ENCODE results near the gene KRTAP9-2. TPM values are rescaled to one million over a fixed set of nuclear protein-coding genes. Genes with fewer than 3 reads are reported as not detected.
"Not testable (repeated sequence)": the region's sequence is repeated elsewhere in the genome, so short reads cannot be mapped to it uniquely, and the experiment has no call there.

Gene KRTAP9-2
- total and polyA plus RNA-seq, 2 experiments from 2014 or later: not detected

DNA sequence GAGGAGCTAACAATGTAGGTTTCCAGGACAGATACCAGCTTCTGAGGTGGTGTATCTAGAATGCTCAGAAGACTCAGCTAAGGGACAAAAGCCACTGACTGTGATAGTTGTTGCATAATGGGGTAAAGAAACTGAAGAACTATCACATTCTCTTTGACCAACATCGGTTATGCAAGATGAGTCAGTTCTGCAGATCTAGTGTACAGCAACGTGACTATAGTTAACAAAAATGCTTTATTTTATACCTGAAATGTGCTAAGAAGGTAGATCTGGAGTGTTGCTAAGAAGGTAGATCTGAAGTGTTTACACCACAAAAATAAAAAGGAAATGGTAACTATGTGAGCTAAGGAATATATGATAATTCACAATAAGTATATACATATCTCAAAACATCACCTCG, 41.3 kb downstream of the KRTAP9-2 start:
- Histone ChIP-seq H3K79me2 (no peaks in the 10 kb centered on the region), H2AFZ (no peak overlapping the region), H3K9me3 (ENCODE audit: low read depth) (no peaks in the 10 kb centered on the region), H3K9me2 (replicated peaks; ENCODE audit: insufficient read depth) (no peaks in the 10 kb centered on the region), H3K4me3 (no peak overlapping the region), H3K36me3 (replicated peaks; ENCODE audit: insufficient read depth, low read depth) (no peaks in the 10 kb centered on the region), H3K4me2 (no peak overlapping the region), H3K27ac (no peak overlapping the region), H3K4me1 (ENCODE audit: insufficient read depth) (no peaks in the 10 kb centered on the region), H3K27me3 (peaks cover 8% of the 10 kb centered on the region), H4K20me1 (ENCODE audit: insufficient read depth, poor library complexity, severe bottlenecking) (no peaks in the 10 kb centered on the region)
- WGBS (ENCODE audit: low lambda C conversion rate, missing lambda C conversion rate): no CpG with 5 or more reads among the region's 3 CpGs
- DNase-seq (ENCODE audit: low spot score): no peak
- no peak for TF ChIP-seq EZH2 (IDR thresholded peaks at IDR 0.05; ENCODE audit: borderline replicate concordance)

DNA sequence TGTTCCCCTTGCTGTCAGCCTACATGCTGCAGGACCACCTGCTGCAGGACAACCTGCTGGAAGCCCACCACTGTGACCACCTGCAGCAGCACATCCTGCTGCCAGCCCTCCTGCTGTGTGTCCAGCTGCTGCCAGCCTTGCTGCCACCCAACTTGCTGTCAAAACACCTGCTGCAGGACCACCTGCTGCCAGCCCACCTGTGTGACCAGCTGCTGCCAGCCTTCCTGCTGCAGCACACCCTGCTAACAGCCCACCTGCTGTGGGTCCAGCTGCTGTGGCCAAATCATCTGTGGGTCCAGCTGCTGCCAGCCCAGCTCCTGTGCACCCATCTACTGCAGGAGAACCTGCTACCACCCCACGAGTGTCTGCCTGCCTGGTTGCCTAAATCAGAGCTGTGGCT, 44.9 kb downstream of the KRTAP9-2 start:
- H3K4me2 ChIP-seq; H3K36me3 ChIP-seq (replicated peaks; ENCODE audit: insufficient read depth, low read depth); DNase-seq (ENCODE audit: low spot score); H2AFZ ChIP-seq; H3K9me3 ChIP-seq (ENCODE audit: low read depth); H3K4me3 ChIP-seq; H3K9me2 ChIP-seq (replicated peaks; ENCODE audit: insufficient read depth); H3K27ac ChIP-seq; H3K27me3 ChIP-seq; H3K4me1 ChIP-seq (ENCODE audit: insufficient read depth); H3K79me2 ChIP-seq; H4K20me1 ChIP-seq (ENCODE audit: insufficient read depth, poor library complexity, severe bottlenecking): not testable (repeated sequence)
- no CpG with 5 or more reads among the region's 1 CpG for WGBS (ENCODE audit: low lambda C conversion rate, missing lambda C conversion rate)

DNA sequence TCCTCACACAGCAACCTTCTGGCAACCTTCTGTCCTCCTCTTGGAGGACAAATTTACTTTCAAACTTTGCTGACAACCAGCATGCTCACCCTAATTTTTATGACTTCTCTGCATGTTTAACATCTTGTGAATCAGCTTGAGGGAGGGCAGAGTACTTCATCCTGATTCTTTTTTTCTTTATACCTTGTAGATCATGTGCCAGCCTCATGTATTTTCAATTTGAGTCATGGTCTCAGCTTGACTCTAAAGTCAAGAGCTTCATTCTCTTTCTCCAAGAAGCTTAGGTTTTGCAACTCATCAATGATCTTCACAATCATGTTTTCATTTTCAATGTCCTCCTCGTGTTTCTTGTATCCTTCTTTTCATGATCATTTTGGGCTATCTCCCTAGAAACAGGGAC, 45.4 kb downstream of the KRTAP9-2 start:
- Histone ChIP-seq H3K79me2 (no peaks in the 10 kb centered on the region), H3K27ac (no peak overlapping the region), H3K4me3 (no peak overlapping the region), H4K20me1 (ENCODE audit: insufficient read depth, poor library complexity, severe bottlenecking) (no peaks in the 10 kb centered on the region), H3K36me3 (replicated peaks; ENCODE audit: insufficient read depth, low read depth) (no peaks in the 10 kb centered on the region), H3K9me2 (replicated peaks; ENCODE audit: insufficient read depth) (no peaks in the 10 kb centered on the region), H2AFZ (no peak overlapping the region), H3K9me3 (ENCODE audit: low read depth) (no peaks in the 10 kb centered on the region), H3K4me1 (ENCODE audit: insufficient read depth) (no peaks in the 10 kb centered on the region), H3K27me3 (peaks cover 5% of the 10 kb centered on the region), H3K4me2 (no peak overlapping the region)
- TF ChIP-seq EZH2 (IDR thresholded peaks at IDR 0.05; ENCODE audit: borderline replicate concordance): no peak
- TF ChIP-seq EZH2phosphoT487 (IDR thresholded peaks at IDR 0.05; ENCODE audit: low read depth, severe bottlenecking, unreplicated experiment): no peak
- no peak for DNase-seq (ENCODE audit: low spot score)
- no CpG with 5 or more reads among the region's 1 CpG for WGBS (ENCODE audit: low lambda C conversion rate, missing lambda C conversion rate)

DNA sequence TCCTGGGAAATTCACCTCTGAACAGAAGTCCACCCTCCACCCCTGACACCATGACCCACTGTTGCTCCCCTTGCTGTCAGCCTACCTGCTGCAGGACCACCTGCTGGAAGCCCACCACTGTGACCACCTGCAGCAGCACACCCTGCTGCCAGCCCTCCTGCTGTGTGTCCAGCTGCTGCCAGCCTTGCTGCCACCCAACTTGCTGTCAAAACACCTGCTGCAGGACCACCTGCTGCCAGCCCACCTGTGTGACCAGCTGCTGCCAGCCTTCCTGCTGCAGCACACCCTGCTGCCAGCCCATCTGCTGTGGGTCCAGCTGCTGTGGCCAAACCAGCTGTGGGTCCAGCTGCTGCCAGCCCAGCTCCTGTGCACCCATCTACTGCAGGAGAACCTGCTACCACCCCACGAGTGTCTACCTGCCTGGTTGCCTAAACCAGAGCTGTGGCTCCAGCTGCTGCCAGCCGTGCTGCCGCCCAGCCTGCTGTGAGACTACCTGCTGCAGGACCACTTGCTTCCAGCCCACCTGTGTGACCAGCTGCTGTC, 49.3 kb downstream of the KRTAP9-2 start, which contains the start of gene KRTAP9-7:
TSS of gene KRTAP9-7 (plus strand) at position 51 of the 543 bp plus-strand sequence. CDS start at position 51, 0 bp downstream.
- DNase-seq (ENCODE audit: low spot score): peak; percentile 1
- not testable (repeated sequence) for H4K20me1 ChIP-seq (ENCODE audit: insufficient read depth, poor library complexity, severe bottlenecking); H3K4me2 ChIP-seq; H3K27ac ChIP-seq; H3K4me3 ChIP-seq; H3K79me2 ChIP-seq; H3K9me2 ChIP-seq (replicated peaks; ENCODE audit: insufficient read depth); H3K4me1 ChIP-seq (ENCODE audit: insufficient read depth); H3K9me3 ChIP-seq (ENCODE audit: low read depth); H3K36me3 ChIP-seq (replicated peaks; ENCODE audit: insufficient read depth, low read depth); H3K27me3 ChIP-seq; H2AFZ ChIP-seq
- 87% methylated on average over 3 of the region's 3 CpGs for WGBS (ENCODE audit: low lambda C conversion rate, missing lambda C conversion rate)

Small RNA genes within 50 kb of the gene (small RNA-seq; reads per million reads assigned to genes)
- not detected for gene KRTAP4-17P

Other genes with a start within 250 kb of the KRTAP9-2 start
Only the 30 nearest of the 41 such genes appear.
- not detected in 2 replicates for gene KRTAP2-1, start 179.3 kb upstream of the KRTAP9-2 start, total RNA-seq
- gene KRTAP2-1, start 179.3 kb upstream of the KRTAP9-2 start, polyA plus RNA-seq: not detected in 2 replicates
- gene KRTAP2-2, start 171.4 kb upstream of the KRTAP9-2 start, total RNA-seq: not detected in 2 replicates
- not detected in 2 replicates for gene KRTAP2-2, start 171.4 kb upstream of the KRTAP9-2 start, polyA plus RNA-seq
- not detected in 2 replicates for gene KRTAP2-3, start 166.5 kb upstream of the KRTAP9-2 start, total RNA-seq
- not detected in 2 replicates for gene KRTAP2-3, start 166.5 kb upstream of the KRTAP9-2 start, polyA plus RNA-seq
- not detected in 2 replicates for gene KRTAP2-4, start 160.8 kb upstream of the KRTAP9-2 start, total RNA-seq
- not detected in 2 replicates for gene KRTAP2-4, start 160.8 kb upstream of the KRTAP9-2 start, polyA plus RNA-seq
- not detected in 2 replicates for gene KRTAP4-7, start 142.5 kb upstream of the KRTAP9-2 start, total RNA-seq
- gene KRTAP4-7, start 142.5 kb upstream of the KRTAP9-2 start, polyA plus RNA-seq: not detected in 2 replicates
- not detected in 2 replicates for gene KRTAP4-8, start 128.5 kb upstream of the KRTAP9-2 start, total RNA-seq
- gene KRTAP4-8, start 128.5 kb upstream of the KRTAP9-2 start, polyA plus RNA-seq: not detected in 2 replicates
- not detected in 2 replicates for gene KRTAP4-16, start 124.4 kb upstream of the KRTAP9-2 start, total RNA-seq
- not detected in 2 replicates for gene KRTAP4-16, start 124.4 kb upstream of the KRTAP9-2 start, polyA plus RNA-seq
- gene KRTAP4-9, start 121.3 kb upstream of the KRTAP9-2 start, total RNA-seq: not detected in 2 replicates
- gene KRTAP4-9, start 121.3 kb upstream of the KRTAP9-2 start, polyA plus RNA-seq: not detected in 2 replicates
- gene KRTAP4-11, start 108.3 kb upstream of the KRTAP9-2 start, total RNA-seq: not detected in 2 replicates
- gene KRTAP4-11, start 108.3 kb upstream of the KRTAP9-2 start, polyA plus RNA-seq: not detected in 2 replicates
- gene KRTAP4-12, start 102.5 kb upstream of the KRTAP9-2 start, total RNA-seq: not detected in 2 replicates
- gene KRTAP4-12, start 102.5 kb upstream of the KRTAP9-2 start, polyA plus RNA-seq: not detected in 2 replicates
- gene KRTAP4-6, start 86.1 kb upstream of the KRTAP9-2 start, total RNA-seq: not detected in 2 replicates
- gene KRTAP4-6, start 86.1 kb upstream of the KRTAP9-2 start, polyA plus RNA-seq: not detected in 2 replicates
- gene KRTAP4-5, start 76.8 kb upstream of the KRTAP9-2 start, total RNA-seq: not detected in 2 replicates
- gene KRTAP4-5, start 76.8 kb upstream of the KRTAP9-2 start, polyA plus RNA-seq: not detected in 2 replicates
- gene KRTAP4-4, start 65.9 kb upstream of the KRTAP9-2 start, total RNA-seq: not detected in 2 replicates
- not detected in 2 replicates for gene KRTAP4-4, start 65.9 kb upstream of the KRTAP9-2 start, polyA plus RNA-seq
- gene KRTAP4-3, start 58.4 kb upstream of the KRTAP9-2 start, total RNA-seq: not detected in 2 replicates
- not detected in 2 replicates for gene KRTAP4-3, start 58.4 kb upstream of the KRTAP9-2 start, polyA plus RNA-seq
- gene KRTAP4-2, start 48.4 kb upstream of the KRTAP9-2 start, total RNA-seq: not detected in 2 replicates
- not detected in 2 replicates for gene KRTAP4-2, start 48.4 kb upstream of the KRTAP9-2 start, polyA plus RNA-seq
- not detected in 2 replicates for gene KRTAP4-1, start 41.7 kb upstream of the KRTAP9-2 start, total RNA-seq
- not detected in 2 replicates for gene KRTAP4-1, start 41.7 kb upstream of the KRTAP9-2 start, polyA plus RNA-seq
- gene KRTAP9-1, start 36.8 kb upstream of the KRTAP9-2 start, total RNA-seq: not detected in 2 replicates
- not detected in 2 replicates for gene KRTAP9-1, start 36.8 kb upstream of the KRTAP9-2 start, polyA plus RNA-seq
- not detected in 2 replicates for gene KRTAP9-3, start 5.8 kb downstream of the KRTAP9-2 start, total RNA-seq
- gene KRTAP9-3, start 5.8 kb downstream of the KRTAP9-2 start, polyA plus RNA-seq: not detected in 2 replicates
- gene KRTAP9-8, start 11.4 kb downstream of the KRTAP9-2 start, total RNA-seq: not detected in 2 replicates
- gene KRTAP9-8, start 11.4 kb downstream of the KRTAP9-2 start, polyA plus RNA-seq: not detected in 2 replicates
- gene KRTAP9-4, start 23.0 kb downstream of the KRTAP9-2 start, total RNA-seq: not detected in 2 replicates
- not detected in 2 replicates for gene KRTAP9-4, start 23.0 kb downstream of the KRTAP9-2 start, polyA plus RNA-seq
- gene KRTAP9-9, start 28.7 kb downstream of the KRTAP9-2 start, total RNA-seq: not detected in 2 replicates
- not detected in 2 replicates for gene KRTAP9-9, start 28.7 kb downstream of the KRTAP9-2 start, polyA plus RNA-seq
- gene KRTAP9-6, start 38.7 kb downstream of the KRTAP9-2 start, total RNA-seq: not detected in 2 replicates
- gene KRTAP9-6, start 38.7 kb downstream of the KRTAP9-2 start, polyA plus RNA-seq: not detected in 2 replicates
- gene KRTAP9-7, start 49.0 kb downstream of the KRTAP9-2 start, total RNA-seq: not detected in 2 replicates
- not detected in 2 replicates for gene KRTAP9-7, start 49.0 kb downstream of the KRTAP9-2 start, polyA plus RNA-seq
- gene KRTAP29-1, start 76.2 kb downstream of the KRTAP9-2 start, total RNA-seq: not detected in 2 replicates
- gene KRTAP29-1, start 76.2 kb downstream of the KRTAP9-2 start, polyA plus RNA-seq: not detected in 2 replicates
- not detected in 2 replicates for gene KRTAP16-1, start 82.7 kb downstream of the KRTAP9-2 start, total RNA-seq
- gene KRTAP16-1, start 82.7 kb downstream of the KRTAP9-2 start, polyA plus RNA-seq: not detected in 2 replicates
- gene KRTAP17-1, start 89.1 kb downstream of the KRTAP9-2 start, total RNA-seq: not detected in 2 replicates
- 0.33 TPM in 1 of 2 replicates, not detected in the other for gene KRTAP17-1, start 89.1 kb downstream of the KRTAP9-2 start, polyA plus RNA-seq
- gene KRT33A, start 124.2 kb downstream of the KRTAP9-2 start, total RNA-seq: not detected in 2 replicates
- not detected in 2 replicates for gene KRT33A, start 124.2 kb downstream of the KRTAP9-2 start, polyA plus RNA-seq
- not detected in 2 replicates for gene KRT33B, start 143.2 kb downstream of the KRTAP9-2 start, total RNA-seq
- gene KRT33B, start 143.2 kb downstream of the KRTAP9-2 start, polyA plus RNA-seq: 0.35 TPM in 1 of 2 replicates, not detected in the other
- gene KRT34, start 155.7 kb downstream of the KRTAP9-2 start, total RNA-seq: 0.20 TPM in 1 of 2 replicates, not detected in the other
- gene KRT34, start 155.7 kb downstream of the KRTAP9-2 start, polyA plus RNA-seq: 0.71 TPM in 1 of 2 replicates, not detected in the other
- gene KRT31, start 171.0 kb downstream of the KRTAP9-2 start, total RNA-seq: not detected in 2 replicates
- not detected in 2 replicates for gene KRT31, start 171.0 kb downstream of the KRTAP9-2 start, polyA plus RNA-seq

All from hepatocyte (in vitro differentiated cells).